Inferior parietal cortex (tissue), 1 donor: Measurements from ENCODE around the gene PDE8A.
A peak's percentile ranks its signal among the peaks of the same experiment; 100 is the strongest.

Source experiments
- DNase-seq: peaks from one replicate; pipeline ENCODE4 v3.0.0-alpha.2; 2016; ENCODE audit errors: extremely low spot score

PDE8A gene

DNA sequence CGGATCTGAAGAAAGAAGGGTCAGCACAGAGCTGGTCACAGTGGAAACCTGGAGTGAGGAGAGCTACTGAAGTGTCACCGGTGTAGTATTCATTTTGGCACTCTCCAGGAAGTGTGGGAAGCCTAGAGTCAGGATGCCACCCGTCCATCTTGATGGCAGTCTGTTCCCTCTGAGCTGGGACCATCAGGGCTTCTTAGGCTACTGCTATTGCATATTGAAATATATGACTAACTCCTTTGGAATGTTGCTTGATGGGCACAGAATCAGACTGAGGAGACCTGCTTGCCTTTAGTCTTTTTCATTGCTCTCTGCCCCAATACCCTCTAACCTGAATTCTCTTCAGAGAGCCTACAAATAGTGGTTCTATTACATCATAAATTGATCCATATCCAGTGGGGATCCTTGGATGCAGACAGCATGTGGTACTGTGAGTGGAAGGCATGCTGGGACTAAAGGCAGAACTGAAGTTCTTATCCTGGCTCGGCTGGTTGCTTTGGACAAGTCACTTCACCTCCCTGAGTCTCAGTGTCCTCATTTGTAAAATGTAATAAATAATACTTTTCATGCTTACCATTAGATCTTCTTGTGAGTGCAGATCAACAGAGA lies 143.5 kb downstream of the PDE8A start:
- DNase-seq: no peak

DNA sequence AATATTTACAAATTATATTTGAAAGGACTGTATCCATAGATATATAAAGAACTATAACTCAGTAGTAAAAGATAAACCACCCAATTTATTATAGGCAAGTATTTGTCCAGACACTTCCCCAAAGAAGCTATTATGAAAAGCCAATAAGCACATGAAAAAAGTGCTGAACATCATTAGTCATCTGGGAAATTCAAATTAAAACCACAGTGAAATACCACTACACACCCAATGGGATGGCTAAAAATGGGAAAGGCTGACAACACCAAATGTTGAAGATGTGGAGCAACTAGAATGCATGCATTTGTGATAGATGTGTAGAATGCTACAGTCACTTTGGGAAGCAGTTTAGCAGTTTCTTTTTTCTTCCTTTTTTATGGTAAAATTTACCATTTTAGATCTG lies 147.0 kb downstream of the PDE8A start:
- no peak for DNase-seq

DNA sequence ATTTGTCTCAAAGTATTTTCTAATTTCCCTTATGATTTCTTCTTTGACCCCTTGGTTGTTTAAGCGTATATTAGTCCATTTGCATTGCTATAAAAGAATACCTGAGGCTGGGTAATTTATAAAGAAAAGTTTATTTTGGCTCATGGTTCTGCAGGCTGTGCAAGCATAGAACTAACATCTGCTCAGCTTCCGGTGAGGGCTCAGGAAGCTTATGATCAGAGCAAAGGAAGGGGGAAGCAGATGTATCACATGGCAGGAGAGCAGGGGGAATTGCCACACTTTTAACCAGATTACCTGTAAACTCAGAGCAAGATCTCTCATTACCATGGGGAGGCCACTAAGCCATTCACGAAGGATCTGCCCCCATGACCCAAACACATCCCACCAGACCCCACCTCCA lies 148.2 kb downstream of the PDE8A start:
- no peak for DNase-seq

GRCh38 chr15:85131915-85132314 lies 150.3 kb downstream of the PDE8A start:
- DNase-seq: no peak

- no peak for DNase-seq
Measured at GRCh38 chr15:85133709-85134108, 152.1 kb downstream of the PDE8A start.

DNA sequence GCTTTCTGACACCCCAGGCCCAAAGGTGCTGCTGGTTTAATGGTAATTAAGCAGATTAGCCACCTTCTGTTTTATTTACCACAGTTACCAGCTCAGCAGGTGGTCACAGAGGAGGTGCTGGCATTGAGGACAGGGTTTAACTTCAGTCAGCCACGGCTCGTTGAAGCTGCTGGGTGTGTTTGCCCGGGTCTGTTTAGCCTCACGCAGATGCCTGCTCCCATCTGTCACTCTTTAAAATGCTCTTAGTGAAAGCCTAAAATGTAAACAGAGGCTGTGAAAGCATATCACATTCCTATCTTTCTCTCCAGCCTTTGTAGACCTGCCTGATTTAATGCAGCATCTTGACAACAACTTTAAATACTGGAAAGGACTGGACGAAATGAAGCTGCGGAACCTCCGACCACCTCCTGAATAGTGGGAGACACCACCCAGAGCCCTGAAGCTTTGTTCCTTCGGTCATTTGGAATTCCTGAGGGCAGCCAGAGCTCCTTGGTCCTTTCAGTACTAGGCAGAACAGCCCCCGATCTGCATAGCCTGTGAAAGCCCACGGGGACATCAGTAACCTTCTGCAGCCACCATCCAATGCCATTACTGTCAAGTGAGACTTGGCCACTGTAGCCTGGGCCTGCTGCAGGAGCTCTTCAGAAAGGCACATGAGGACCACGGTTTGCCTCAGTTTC lies 156.0 kb downstream of the PDE8A start:
- no peak for DNase-seq

GRCh38 chr15:85139391-85139790 lies 157.7 kb downstream of the PDE8A start:
- DNase-seq: no peak

GRCh38 chr15:85141726-85142125 lies 160.1 kb downstream of the PDE8A start:
- no peak for DNase-seq

DNA sequence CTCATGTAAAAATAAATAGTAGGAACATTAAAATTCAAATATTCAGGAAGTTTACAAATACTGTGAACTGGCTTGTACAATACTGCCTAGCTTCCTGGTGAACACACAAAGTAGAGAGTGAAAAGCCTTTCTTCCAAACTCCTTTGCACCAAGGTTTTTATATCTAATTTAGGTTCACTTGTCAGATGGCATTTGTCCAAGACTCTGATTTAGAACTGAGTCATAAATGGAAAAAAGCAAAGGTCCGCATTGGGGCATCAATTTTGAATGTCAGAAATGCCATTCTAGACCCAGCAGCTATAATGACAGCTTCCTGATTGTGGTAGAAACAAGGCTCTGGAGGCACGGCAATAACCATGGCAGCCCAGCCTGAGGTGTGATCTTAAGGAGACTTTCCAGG lies 160.7 kb downstream of the PDE8A start:
- no peak for DNase-seq

DNA sequence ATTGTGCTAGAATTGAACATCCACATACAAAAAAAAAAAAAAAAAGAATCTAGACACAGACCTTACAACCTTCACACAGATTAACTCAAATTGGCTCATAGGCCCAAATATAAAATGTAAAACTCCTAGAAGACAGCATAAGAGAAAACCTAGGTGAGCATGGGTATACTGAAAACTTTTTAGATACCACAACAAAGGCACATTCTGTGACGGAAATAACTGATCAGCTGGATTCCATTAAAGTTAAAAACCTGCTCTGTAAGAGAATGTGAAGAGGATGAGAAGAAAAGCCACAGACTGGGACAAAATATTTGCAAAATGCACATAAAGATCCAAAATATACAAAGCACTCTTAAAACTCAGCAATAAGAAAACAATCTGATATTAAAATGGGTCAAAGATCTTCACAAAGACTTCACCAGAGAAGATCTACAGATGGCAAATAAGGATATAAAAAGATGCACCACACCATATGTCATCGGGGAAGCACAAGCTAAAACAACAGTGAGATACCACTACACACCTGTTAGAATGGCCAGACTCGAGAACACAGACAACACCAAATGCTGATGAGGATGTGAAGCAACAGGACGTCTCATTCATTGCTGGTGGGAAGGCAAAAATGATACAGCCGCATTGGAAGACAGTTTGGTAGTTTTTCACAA lies 167.9 kb downstream of the PDE8A start:
- no peak for DNase-seq

GRCh38 chr15:85150130-85150480 lies 168.4 kb downstream of the PDE8A start:
- DNase-seq: peak; percentile 23

DNA sequence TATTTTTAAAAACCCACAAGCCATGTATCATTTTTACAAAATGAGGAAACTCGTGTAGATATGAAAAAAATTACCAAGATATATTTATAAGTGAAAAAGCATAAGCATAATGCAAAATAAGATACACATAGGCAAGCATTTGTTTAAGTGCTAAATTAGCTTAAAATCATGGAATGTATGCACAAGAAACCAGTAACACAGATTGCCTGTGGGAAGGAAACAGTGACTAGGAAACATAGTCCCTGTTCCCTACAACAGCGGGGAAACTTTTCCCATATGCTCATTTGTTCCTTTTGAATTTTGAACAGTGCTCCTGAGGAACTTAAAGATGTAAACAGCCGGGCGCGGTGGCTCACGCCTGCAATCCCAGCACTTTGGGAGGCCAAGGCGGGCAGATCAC lies 169.5 kb downstream of the PDE8A start:
- DNase-seq: no peak

DNA sequence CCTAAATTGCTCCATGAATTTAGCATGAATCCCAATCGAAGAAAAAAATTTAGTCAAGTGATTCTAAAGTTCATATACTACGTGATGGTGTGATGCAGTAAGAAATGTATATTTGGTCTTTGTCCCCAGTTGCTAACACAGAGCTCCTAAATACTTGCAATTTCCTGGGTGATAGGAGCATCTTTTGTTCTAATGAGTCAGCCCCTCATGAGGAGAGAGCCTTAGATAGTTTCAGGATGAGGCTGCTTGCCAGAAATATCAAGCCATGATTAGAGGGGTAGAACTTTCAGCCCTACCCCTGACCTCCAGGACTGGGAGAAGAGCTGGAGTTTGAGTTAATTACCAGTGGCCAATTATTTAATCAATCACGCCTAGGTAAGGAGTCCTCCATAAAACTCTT lies 170.2 kb downstream of the PDE8A start:
- DNase-seq: no peak

- no peak for DNase-seq
Measured at GRCh38 chr15:85154061-85154460, 172.4 kb downstream of the PDE8A start.

GRCh38 chr15:85155360-85155759 lies 173.7 kb downstream of the PDE8A start:
- no peak for DNase-seq

DNA sequence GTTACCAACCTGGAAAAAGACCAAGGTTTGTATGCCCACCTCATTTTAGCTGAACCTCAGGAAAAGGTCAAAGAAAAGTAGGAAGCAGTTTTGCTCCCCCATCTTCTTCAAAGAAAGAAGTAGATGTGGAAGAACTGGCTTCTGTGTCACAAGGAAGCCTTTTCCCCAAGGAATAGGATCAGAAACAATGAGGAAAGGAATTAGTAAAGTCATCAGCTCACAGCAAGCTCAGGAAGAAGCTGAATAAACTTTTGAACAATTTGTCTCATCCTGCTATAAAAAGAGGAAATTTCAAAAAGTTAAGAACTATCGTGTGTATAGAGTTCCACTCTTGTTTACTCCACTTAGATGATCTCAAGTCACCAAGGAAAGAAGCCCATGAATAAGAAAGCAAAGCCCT lies 174.2 kb downstream of the PDE8A start:
- DNase-seq: no peak

DNA sequence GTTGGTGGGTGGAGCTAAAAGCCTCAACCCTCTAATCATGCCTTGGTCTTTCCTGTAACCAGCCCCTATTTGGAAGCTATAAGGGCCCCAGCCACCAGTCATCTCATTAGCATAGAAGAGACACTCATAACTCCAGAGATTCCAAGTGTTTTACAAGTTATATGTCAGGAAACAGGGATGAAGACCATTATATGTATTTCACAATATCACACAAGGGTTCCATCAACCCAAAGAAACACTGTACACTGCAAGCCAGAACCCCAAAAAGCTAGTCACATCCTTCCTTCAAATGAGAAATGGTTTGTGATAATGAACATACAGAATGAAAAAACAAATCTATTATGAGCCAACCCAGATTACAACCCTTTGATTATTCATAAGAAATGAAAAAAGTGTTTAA lies 175.7 kb downstream of the PDE8A start:
- no peak for DNase-seq

GRCh38 chr15:85162237-85162636 lies 180.6 kb downstream of the PDE8A start:
- DNase-seq: no peak

- DNase-seq: no peak
Measured at GRCh38 chr15:85164841-85165466, 183.3 kb downstream of the PDE8A start.

GRCh38 chr15:85167568-85167967 lies 185.9 kb downstream of the PDE8A start:
- no peak for DNase-seq

GRCh38 chr15:85168642-85169173 lies 187.1 kb downstream of the PDE8A start:
- no peak for DNase-seq

GRCh38 chr15:85171736-85172135 lies 190.1 kb downstream of the PDE8A start:
- DNase-seq: no peak
